Measurements from ENCODE around the gene COL8A1.

COL8A1 gene

DNA sequence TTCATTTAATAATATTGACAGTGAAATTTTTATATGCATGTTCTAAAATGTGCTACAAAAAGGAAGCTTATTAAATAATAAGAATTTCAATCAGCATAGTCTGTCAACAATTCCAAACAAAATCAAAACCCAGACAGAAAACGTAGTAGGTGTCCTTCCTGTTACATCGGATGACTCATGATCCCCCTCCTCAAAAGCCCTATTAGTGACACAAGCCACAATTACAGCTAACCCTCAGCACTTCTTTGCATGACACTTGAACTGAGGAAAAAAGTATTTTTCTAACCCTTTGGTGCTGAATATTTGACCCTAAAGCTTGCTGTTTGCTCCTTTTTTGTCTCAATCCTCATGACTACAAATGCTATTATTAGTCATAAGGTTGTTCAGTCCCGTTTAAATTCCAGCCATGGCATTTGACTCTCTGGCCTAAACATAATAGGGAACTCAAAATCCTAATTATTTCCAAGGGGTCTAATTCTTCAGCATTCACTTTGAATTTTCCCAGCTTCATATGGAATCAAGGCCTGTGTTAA, 78.1 kb downstream of the COL8A1 start:
- no peak for DNase-seq (ENCODE audit: low read depth in 1 of 2, low spot score in 1 of 2)
- Histone ChIP-seq H3K27me3 (ENCODE audit: insufficient read depth, poor library complexity, severe bottlenecking) (peaks cover 4% of the 10 kb centered on the region), H3K27ac (replicated peaks) (no peak overlapping the region), H3K4me3 (replicated peaks; ENCODE audit: insufficient read depth, low read length) (no peak overlapping the region)
- TF ChIP-seq, protein P1, sequence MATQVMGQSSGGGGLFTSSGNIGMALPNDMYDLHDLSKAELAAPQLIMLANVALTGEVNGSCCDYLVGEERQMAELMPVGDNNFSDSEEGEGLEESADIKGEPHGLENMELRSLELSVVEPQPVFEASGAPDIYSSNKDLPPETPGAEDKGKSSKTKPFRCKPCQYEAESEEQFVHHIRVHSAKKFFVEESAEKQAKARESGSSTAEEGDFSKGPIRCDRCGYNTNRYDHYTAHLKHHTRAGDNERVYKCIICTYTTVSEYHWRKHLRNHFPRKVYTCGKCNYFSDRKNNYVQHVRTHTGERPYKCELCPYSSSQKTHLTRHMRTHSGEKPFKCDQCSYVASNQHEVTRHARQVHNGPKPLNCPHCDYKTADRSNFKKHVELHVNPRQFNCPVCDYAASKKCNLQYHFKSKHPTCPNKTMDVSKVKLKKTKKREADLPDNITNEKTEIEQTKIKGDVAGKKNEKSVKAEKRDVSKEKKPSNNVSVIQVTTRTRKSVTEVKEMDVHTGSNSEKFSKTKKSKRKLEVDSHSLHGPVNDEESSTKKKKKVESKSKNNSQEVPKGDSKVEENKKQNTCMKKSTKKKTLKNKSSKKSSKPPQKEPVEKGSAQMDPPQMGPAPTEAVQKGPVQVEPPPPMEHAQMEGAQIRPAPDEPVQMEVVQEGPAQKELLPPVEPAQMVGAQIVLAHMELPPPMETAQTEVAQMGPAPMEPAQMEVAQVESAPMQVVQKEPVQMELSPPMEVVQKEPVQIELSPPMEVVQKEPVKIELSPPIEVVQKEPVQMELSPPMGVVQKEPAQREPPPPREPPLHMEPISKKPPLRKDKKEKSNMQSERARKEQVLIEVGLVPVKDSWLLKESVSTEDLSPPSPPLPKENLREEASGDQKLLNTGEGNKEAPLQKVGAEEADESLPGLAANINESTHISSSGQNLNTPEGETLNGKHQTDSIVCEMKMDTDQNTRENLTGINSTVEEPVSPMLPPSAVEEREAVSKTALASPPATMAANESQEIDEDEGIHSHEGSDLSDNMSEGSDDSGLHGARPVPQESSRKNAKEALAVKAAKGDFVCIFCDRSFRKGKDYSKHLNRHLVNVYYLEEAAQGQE (IDR thresholded peaks at IDR 0.05; ENCODE audit: insufficient replicate concordance, low read depth), result no peak
- TF ChIP-seq SPI1 (IDR thresholded peaks at IDR 0.05; ENCODE audit: borderline replicate concordance, low read depth), result no peak
- TF ChIP-seq GABPA (IDR thresholded peaks at IDR 0.05; ENCODE audit: low read depth), result no peak
- no peak for TF ChIP-seq POLR2AphosphoS5 (IDR thresholded peaks at IDR 0.05; ENCODE audit: low read depth)
- TF ChIP-seq, protein P2, sequence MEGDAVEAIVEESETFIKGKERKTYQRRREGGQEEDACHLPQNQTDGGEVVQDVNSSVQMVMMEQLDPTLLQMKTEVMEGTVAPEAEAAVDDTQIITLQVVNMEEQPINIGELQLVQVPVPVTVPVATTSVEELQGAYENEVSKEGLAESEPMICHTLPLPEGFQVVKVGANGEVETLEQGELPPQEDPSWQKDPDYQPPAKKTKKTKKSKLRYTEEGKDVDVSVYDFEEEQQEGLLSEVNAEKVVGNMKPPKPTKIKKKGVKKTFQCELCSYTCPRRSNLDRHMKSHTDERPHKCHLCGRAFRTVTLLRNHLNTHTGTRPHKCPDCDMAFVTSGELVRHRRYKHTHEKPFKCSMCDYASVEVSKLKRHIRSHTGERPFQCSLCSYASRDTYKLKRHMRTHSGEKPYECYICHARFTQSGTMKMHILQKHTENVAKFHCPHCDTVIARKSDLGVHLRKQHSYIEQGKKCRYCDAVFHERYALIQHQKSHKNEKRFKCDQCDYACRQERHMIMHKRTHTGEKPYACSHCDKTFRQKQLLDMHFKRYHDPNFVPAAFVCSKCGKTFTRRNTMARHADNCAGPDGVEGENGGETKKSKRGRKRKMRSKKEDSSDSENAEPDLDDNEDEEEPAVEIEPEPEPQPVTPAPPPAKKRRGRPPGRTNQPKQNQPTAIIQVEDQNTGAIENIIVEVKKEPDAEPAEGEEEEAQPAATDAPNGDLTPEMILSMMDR (IDR thresholded peaks at IDR 0.05; ENCODE audit: insufficient read depth, low read length), result no peak

DNA sequence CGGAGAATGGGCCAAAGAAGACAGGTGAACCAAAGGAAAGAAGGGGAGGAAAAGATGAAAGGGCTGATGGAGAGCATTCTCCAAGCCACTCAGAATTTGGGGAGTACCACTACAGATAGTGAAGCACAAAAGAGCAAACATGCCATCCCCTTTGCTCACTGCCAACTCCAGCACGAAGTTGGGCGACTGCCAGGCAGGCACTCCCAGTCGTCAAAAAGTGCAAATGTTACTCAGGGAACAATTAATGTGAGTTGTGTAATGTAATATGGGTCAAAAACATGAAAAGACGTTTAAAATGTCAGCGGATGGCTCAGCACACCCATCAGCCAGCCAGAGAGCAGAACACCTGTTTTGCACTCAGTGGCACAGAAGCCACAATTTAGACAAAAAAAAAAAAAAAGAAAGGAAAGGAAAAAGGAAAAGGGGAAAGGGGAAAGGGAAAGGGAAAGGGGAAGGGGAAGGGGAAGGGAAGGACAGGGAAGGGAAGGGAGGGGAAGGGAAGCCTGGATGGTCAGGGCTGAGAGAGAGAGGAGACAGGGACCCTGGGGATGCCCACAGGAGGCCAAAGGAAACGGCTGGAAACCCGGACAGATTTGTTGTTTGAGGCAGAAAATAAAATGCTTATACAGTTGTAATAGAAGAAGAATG, 82.7 kb downstream of the COL8A1 start:
- TF ChIP-seq POLR2AphosphoS5 (IDR thresholded peaks at IDR 0.05; ENCODE audit: low read depth) (no peak), SPI1 (IDR thresholded peaks at IDR 0.05; ENCODE audit: borderline replicate concordance, low read depth) (no peak), GABPA (IDR thresholded peaks at IDR 0.05; ENCODE audit: low read depth) (no peak)
- TF ChIP-seq, protein P1 (IDR thresholded peaks at IDR 0.05; ENCODE audit: insufficient replicate concordance, low read depth), result no peak
- TF ChIP-seq, protein P2 (IDR thresholded peaks at IDR 0.05; ENCODE audit: insufficient read depth, low read length), result no peak
- no peak for DNase-seq (ENCODE audit: low read depth in 1 of 2, low spot score in 1 of 2)
- Histone ChIP-seq H3K27me3 (ENCODE audit: insufficient read depth, poor library complexity, severe bottlenecking) (peaks cover 2% of the 10 kb centered on the region), H3K27ac (replicated peaks) (no peak overlapping the region), H3K4me3 (replicated peaks; ENCODE audit: insufficient read depth, low read length) (no peak overlapping the region)

DNA sequence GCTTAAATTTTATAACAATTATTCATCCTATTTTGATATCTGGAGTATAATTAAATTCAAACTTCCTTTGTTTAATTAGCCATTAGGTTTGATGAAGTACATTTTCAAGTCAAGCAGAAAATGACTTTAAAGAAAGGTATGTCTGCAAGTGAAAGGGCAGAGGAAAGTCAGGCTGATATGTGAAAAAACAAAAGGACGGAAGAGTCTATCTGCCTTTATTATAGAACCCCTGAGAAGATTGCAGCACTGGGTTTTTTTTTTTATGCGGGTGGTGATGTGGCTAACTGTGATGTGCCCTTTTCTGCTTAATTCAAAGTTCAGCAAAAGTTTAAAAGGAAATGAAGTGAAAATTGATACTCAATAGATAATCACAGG, 83.2 kb downstream of the COL8A1 start:
- peaks cover 2% of the 10 kb centered on the region for H3K27me3 ChIP-seq (ENCODE audit: insufficient read depth, poor library complexity, severe bottlenecking)
- DNase-seq (ENCODE audit: low read depth in 1 of 2, low spot score in 1 of 2), result no peak
- TF ChIP-seq GABPA (IDR thresholded peaks at IDR 0.05; ENCODE audit: low read depth), result no peak
- TF ChIP-seq, protein P2 (IDR thresholded peaks at IDR 0.05; ENCODE audit: insufficient read depth, low read length), result no peak
- no peak for TF ChIP-seq SPI1 (IDR thresholded peaks at IDR 0.05; ENCODE audit: borderline replicate concordance, low read depth)
- TF ChIP-seq POLR2AphosphoS5 (IDR thresholded peaks at IDR 0.05; ENCODE audit: low read depth), result no peak
- TF ChIP-seq, protein P1 (IDR thresholded peaks at IDR 0.05; ENCODE audit: insufficient replicate concordance, low read depth), result no peak
- H3K27ac ChIP-seq (replicated peaks), result no peak overlapping the region
- H3K4me3 ChIP-seq (replicated peaks; ENCODE audit: insufficient read depth, low read length), result no peak overlapping the region
